Common myeloid progenitor, CD34-positive (primary cell): ENCODE measurements around the gene MGAT4A.

Experiments
- CTCF ChIA-PET: fragments of 350-600 bp; sonication (Branson Sonifier 250); formaldehyde crosslinking; loops from one replicate; lab custom pipeline; 2021; ENCODE audit warnings: antibody characterized with exemption; lab: Charles Lee
- POLR2A ChIA-PET: fragments of 350-600 bp; sonication (Branson Sonifier 250); formaldehyde crosslinking; loops from one replicate; lab custom pipeline; 2021; ENCODE audit warnings: antibody characterized with exemption; lab: Charles Lee
- DNase-seq, 3 donors: peaks; one replicate each; pipeline versions ENCODE4 v3.0.0 to v3.0.0-alpha.2; 2013
- H3K27ac ChIP-seq, 2 experiments: 1 replicate in 1 of 2; 2 replicates in 1 of 2; pipeline ENCODE4 v1.7.0; 2013; ENCODE audit warnings: inconsistent platforms in 2 of 2, low read length in 2 of 2, mild to moderate bottlenecking in 2 of 2, low read depth in 1 of 2, moderate library complexity in 1 of 2; ENCODE audit not compliant: severe bottlenecking in 2 of 2, insufficient read depth in 1 of 2, poor library complexity in 1 of 2
- H3K27me3 ChIP-seq, 5 experiments: replicated peaks in 2 of 5; 1 replicate in 3 of 5; 2 replicates in 2 of 5; pipeline versions ENCODE4 v1.6.1 to v1.7.0; 2013; ENCODE audit warnings: low read length in 4 of 5, mild to moderate bottlenecking in 2 of 5, moderate library complexity in 2 of 5, inconsistent platforms in 1 of 5; ENCODE audit not compliant: insufficient read depth in 5 of 5, control insufficient read depth in 4 of 5
- H3K36me3 ChIP-seq, 4 experiments: 1 replicate in 2 of 4; 2 replicates in 2 of 4; pipeline versions ENCODE4 v1.6.1 to v1.7.0; 2013; ENCODE audit warnings: low read length in 3 of 4, control low read depth in 1 of 4, mild to moderate bottlenecking in 1 of 4; ENCODE audit not compliant: control insufficient read depth in 4 of 4, insufficient read depth in 4 of 4
- H3K4me1 ChIP-seq, 4 experiments: 1 replicate in 3 of 4; 2 replicates in 1 of 4; pipeline versions ENCODE4 v1.6.1 to v1.7.1; 2013; ENCODE audit warnings: low read length in 3 of 4, mild to moderate bottlenecking in 3 of 4, control low read depth in 1 of 4, inconsistent platforms in 1 of 4, moderate library complexity in 1 of 4; ENCODE audit not compliant: control insufficient read depth in 4 of 4, insufficient read depth in 4 of 4; ENCODE audit errors: control extremely low read depth in 1 of 4
- H3K4me3 ChIP-seq, 7 experiments: 1 replicate in 4 of 7; 2 replicates in 3 of 7; pipeline versions ENCODE4 v1.5.1 to v1.7.0; 2013; ENCODE audit warnings: mild to moderate bottlenecking in 7 of 7, low read length in 6 of 7, moderate library complexity in 6 of 7, inconsistent platforms in 2 of 7, low read depth in 2 of 7, control low read depth in 1 of 7; ENCODE audit not compliant: insufficient read depth in 4 of 7, control insufficient read depth in 1 of 7; ENCODE audit errors: extremely low read depth in 1 of 7
- H3K9me3 ChIP-seq, 5 experiments: 1 replicate in 4 of 5; 2 replicates in 1 of 5; pipeline versions ENCODE4 v1.6.1 to v1.7.1; 2013; ENCODE audit warnings: low read length in 4 of 5, mild to moderate bottlenecking in 2 of 5, inconsistent platforms in 1 of 5, low read depth in 1 of 5, moderate library complexity in 1 of 5; ENCODE audit not compliant: control insufficient read depth in 4 of 5, insufficient read depth in 2 of 5; ENCODE audit errors: control extremely low read depth in 1 of 5
- WGBS: methylation state at CpG from one replicate; pipeline ENCODE4 v1.1.5; 2013; ENCODE audit not compliant: insufficient coverage; 5-methylcytosine and 5-hydroxymethylcytosine counted together

Gene MGAT4A

DNA sequence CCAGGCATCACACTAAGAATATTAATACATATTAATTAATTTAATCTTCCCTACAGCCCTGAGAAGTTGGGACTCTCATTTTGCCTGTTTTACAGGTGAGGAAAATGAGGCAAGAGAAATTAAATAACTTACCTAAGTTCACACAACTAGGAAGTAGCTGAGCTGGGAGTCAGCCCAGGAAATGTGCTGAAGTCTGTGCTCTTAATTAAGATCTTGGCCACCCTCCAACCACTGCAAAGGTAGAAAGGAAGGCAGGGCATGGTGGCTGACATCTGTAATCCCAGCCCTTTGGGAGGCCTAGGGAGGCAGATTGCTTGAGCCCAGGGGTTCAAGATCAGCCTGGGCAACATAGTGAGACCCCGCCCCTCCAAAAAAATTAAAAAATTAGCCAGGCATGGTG is 12.9 kb upstream of the MGAT4A start:
- POLR2A ChIA-PET, result no interaction called here
- CTCF ChIA-PET, result interaction anchor here (1.4 to 2.2 kb wide), 2 partner anchors 10 to 13 kb away, joined by 3 to 10 read pairs; no protein-coding TSS in a partner anchor

DNA sequence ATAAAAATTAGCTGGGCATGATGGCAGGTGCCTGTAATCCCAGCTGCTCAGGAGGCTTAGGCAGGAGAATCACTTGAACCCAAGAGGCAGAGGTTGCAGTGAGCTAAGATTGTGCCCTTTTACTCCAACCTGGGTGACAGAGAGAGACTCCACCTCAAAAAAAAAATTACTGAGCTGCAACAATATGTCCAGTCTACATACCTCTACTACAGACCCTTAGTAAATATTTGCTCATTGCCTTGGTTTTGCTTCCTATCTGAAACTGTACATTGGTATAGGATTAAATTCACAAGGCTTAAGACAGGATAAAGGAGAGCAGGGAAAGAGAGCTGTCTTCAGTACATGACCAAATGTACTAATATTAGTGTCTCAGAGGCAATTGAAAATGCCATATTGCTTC is 8.1 kb upstream of the MGAT4A start:
- H3K27ac ChIP-seq, result no peak overlapping the region
- CTCF ChIA-PET, result interaction anchor here (1.1 kb wide), 1 partner anchor 8 kb away, joined by 3 read pairs; the partner anchor contains the start of gene MGAT4A
- POLR2A ChIA-PET, result interaction anchor here (1.1 kb wide), 1 partner anchor 9 kb away, joined by 7 read pairs; no protein-coding TSS in a partner anchor

More for the DNA sequence above, 12.9 kb upstream of the MGAT4A start:
- H3K4me1 ChIP-seq, result peaks cover 0 to 23% (median 3%) of the 10 kb centered on the region in 4 experiments
- H3K36me3 ChIP-seq, result no peaks in the 10 kb centered on the region
- H3K27ac ChIP-seq, result no peak overlapping the region
- H3K27me3 ChIP-seq, result no peaks in the 10 kb centered on the region
- WGBS, result 80% methylated on average over 1 of the region's 1 CpG
- no peaks in the 10 kb centered on the region for H3K9me3 ChIP-seq
- no peak overlapping the region for H3K4me3 ChIP-seq
- no peak for DNase-seq

GRCh38 chr2:98738304-98738703 is 7.4 kb upstream of the MGAT4A start:
- no peak for DNase-seq
- CTCF ChIA-PET, result interaction anchor here (1.0 to 1.1 kb wide), 2 partner anchors 34 to 98 kb away, joined by 3 read pairs; no protein-coding TSS in a partner anchor
- Histone ChIP-seq H3K27me3 (no peaks in the 10 kb centered on the region), H3K4me3 (no peak overlapping the region), H3K9me3 (no peaks in the 10 kb centered on the region), H3K36me3 (no peaks in the 10 kb centered on the region), H3K27ac (no peak overlapping the region), H3K4me1 (peaks cover 8 to 15% (median 11%) of the 10 kb centered on the region in 4 experiments)
- POLR2A ChIA-PET, result interaction anchor here (0.8 kb wide), 1 partner anchor 19 kb away, joined by 3 read pairs; no protein-coding TSS in a partner anchor
- 94% methylated on average over 3 of the region's 3 CpGs for WGBS

More for the DNA sequence above, 8.1 kb upstream of the MGAT4A start:
- H3K4me1 ChIP-seq, result peaks cover 8 to 15% (median 12%) of the 10 kb centered on the region in 4 experiments
- no peaks in the 10 kb centered on the region for H3K9me3 ChIP-seq
- H3K36me3 ChIP-seq, result no peaks in the 10 kb centered on the region
- no peak overlapping the region for H3K4me3 ChIP-seq
- no peak for DNase-seq
- no peaks in the 10 kb centered on the region for H3K27me3 ChIP-seq

- Histone ChIP-seq H3K4me1 (peaks cover 8 to 20% (median 11%) of the 10 kb centered on the region in 4 experiments), H3K27ac (no peak overlapping the region), H3K27me3 (no peaks in the 10 kb centered on the region), H3K4me3 (no peak overlapping the region), H3K9me3 (no peaks in the 10 kb centered on the region), H3K36me3 (no peaks in the 10 kb centered on the region)
- POLR2A ChIA-PET, result interaction anchor here (0.8 kb wide), 1 partner anchor 20 kb away, joined by 3 read pairs; no protein-coding TSS in a partner anchor
- CTCF ChIA-PET, result interaction anchor here (0.6 to 1.1 kb wide), 4 partner anchors 9 to 98 kb away, joined by 3 to 4 read pairs (median 3); no protein-coding TSS in a partner anchor
- 100% methylated on average over 3 of the region's 4 CpGs for WGBS
- DNase-seq, result no peak
Measured at GRCh38 chr2:98737848-98738247, 6.9 kb upstream of the MGAT4A start.

- no peaks in the 10 kb centered on the region for H3K9me3 ChIP-seq
- no peaks in the 10 kb centered on the region for H3K36me3 ChIP-seq
- H3K27ac ChIP-seq, result no peak overlapping the region
- no peaks in the 10 kb centered on the region for H3K27me3 ChIP-seq
- peak in 1 of 3 donors; percentile 49 for DNase-seq
- ChIA-PET CTCF (interaction anchor here (0.6 to 0.7 kb wide), 2 partner anchors 9 to 56 kb away, joined by 3 read pairs; no protein-coding TSS in a partner anchor), POLR2A (no interaction called here)
- no peak overlapping the region for H3K4me3 ChIP-seq
- no CpG with 5 or more reads among the region's 2 CpGs for WGBS
- peaks cover 13 to 33% (median 21%) of the 10 kb centered on the region in 4 experiments for H3K4me1 ChIP-seq
Measured at GRCh38 chr2:98736464-98736889, 5.5 kb upstream of the MGAT4A start.

GRCh38 chr2:98734823-98735260 is 3.9 kb upstream of the MGAT4A start:
- Histone ChIP-seq H3K27ac (no peak overlapping the region), H3K27me3 (no peaks in the 10 kb centered on the region), H3K9me3 (no peaks in the 10 kb centered on the region), H3K4me1 (peaks cover 15 to 37% (median 25%) of the 10 kb centered on the region in 4 experiments), H3K4me3 (no peak overlapping the region), H3K36me3 (no peaks in the 10 kb centered on the region)
- POLR2A ChIA-PET, result no interaction called here
- DNase-seq, result peak in 1 of 3 donors; percentile 47
- CTCF ChIA-PET, result interaction anchor here (1.0 to 2.6 kb wide), 4 partner anchors 21 to 102 kb away, joined by 3 to 7 read pairs (median 4); no protein-coding TSS in a partner anchor
- WGBS, result no CpG with 5 or more reads among the region's 2 CpGs

- POLR2A ChIA-PET, result no interaction called here
- WGBS, result 6% methylated on average over 2 of the region's 3 CpGs
- H3K4me3 ChIP-seq, result peak overlapping the region in 4 of 7 experiments; percentile 12 to 52 (median 26)
- CTCF ChIA-PET, result interaction anchor here (1.2 to 2.6 kb wide), 3 partner anchors 26 to 102 kb away, joined by 3 to 7 read pairs (median 4); no protein-coding TSS in a partner anchor
- no peaks in the 10 kb centered on the region for H3K27me3 ChIP-seq
- peaks cover 22 to 43% (median 31%) of the 10 kb centered on the region in 4 experiments for H3K4me1 ChIP-seq
- H3K9me3 ChIP-seq, result no peaks in the 10 kb centered on the region
- peak; percentile 27 to 70 (median 69) for DNase-seq
- no peak overlapping the region for H3K27ac ChIP-seq
- no peaks in the 10 kb centered on the region for H3K36me3 ChIP-seq
Measured at GRCh38 chr2:98734162-98734561, 3.2 kb upstream of the MGAT4A start.
